Bronchial epithelial cell (primary cell): ENCODE results near the gene DUSP11. TPM values are rescaled to one million over a fixed set of nuclear protein-coding genes. Genes with fewer than 3 reads are reported as not detected.
"Not testable (repeated sequence)": the region's sequence is repeated elsewhere in the genome, so short reads cannot be mapped to it uniquely, and the experiment has no call there.

ENCODE experiments used
- DNase-seq: peaks from one replicate; pipeline ENCODE4 v3.0.0-alpha.2; 2010; ENCODE audit warnings: low read depth
- FAIRE-seq: peaks from 2 replicates; lab custom pipeline; 2011; peaks lifted over from hg19 to GRCh38; lab: Jason Lieb, UNC
- H3K27me3 ChIP-seq: 2 replicates; pipeline ENCODE4 v1.5.1; 2011; ENCODE audit warnings: low read length; ENCODE audit not compliant: control insufficient read depth, insufficient read depth
- H3K36me3 ChIP-seq: 2 replicates; pipeline ENCODE4 v1.5.1; 2011; ENCODE audit warnings: low read length; ENCODE audit not compliant: control insufficient read depth, insufficient read depth
- H3K4me3 ChIP-seq: 2 replicates; pipeline ENCODE4 v1.5.1; 2011; ENCODE audit warnings: mild to moderate bottlenecking, low read depth, low read length, control low read depth
- total RNA-seq: library from RNA; depleted of rRNA; stranded (reverse); fragments of >200 nt; gene quantifications from 2 replicates; pipeline ENCODE4 v1.2.1, GENCODE V29; 2014
- TF ChIP-seq, protein P1 (sequence below): IDR thresholded peaks from 2 replicates; pipeline ENCODE4 v1.5.1; 2011; ENCODE audit warnings: mild to moderate bottlenecking, moderate library complexity, low read length, control low read depth, inconsistent platforms; ENCODE audit not compliant: insufficient read depth, severe bottlenecking

DUSP11 gene
- total RNA-seq, 1 donor from 2014 or later = 28.4 TPM

DNA sequence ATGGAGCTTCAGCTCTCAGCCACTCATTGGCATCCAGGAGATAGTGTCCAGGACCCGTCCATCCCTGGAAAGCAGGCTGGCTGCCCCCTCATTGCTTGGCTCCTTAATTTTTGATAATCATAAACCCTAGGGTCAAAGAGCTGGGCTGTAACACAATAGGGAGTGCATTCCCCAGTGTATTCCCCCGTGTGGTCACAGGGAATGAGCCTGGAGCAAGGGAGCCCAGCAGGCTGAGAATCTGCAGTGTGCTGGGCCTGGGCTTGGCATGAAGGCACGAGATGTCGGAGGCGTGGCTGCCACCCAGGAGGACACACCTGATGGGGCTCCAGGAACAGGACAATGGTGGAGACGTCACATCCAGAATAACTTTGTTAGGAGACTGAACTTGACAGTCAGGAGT is 61.5 kb downstream of the DUSP11 start:
- no peak for FAIRE-seq
- Histone ChIP-seq H3K4me3 (no peak overlapping the region), H3K27me3 (no peaks in the 10 kb centered on the region)

DNA sequence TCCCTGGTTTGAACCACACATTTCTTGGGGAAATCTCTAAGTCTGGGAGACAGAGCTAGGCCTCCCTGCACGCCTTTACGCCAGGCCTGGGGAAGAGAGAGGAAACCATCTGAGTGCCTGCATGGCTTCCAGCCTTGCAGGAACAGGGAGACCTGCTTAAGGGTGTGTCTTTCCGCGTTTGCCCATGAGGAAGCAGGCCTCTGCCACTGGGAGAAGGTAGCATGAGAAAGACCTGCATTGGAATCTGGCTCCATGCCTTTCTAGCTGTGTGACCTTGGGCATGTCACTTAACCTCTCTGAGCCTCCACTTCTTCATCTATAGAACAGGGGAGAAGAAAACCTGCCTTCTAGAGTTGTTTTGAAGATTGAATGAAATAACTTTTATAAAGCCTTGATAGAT is 62.2 kb downstream of the DUSP11 start:
- not testable (repeated sequence) for DNase-seq, H3K36me3 ChIP-seq, H3K27me3 ChIP-seq, H3K4me3 ChIP-seq
- FAIRE-seq = peak; percentile 94

More for the DNA sequence above, 61.5 kb downstream of the DUSP11 start:
- H3K36me3 ChIP-seq = no peaks in the 10 kb centered on the region
- DNase-seq = no peak
- TF ChIP-seq, protein P1, sequence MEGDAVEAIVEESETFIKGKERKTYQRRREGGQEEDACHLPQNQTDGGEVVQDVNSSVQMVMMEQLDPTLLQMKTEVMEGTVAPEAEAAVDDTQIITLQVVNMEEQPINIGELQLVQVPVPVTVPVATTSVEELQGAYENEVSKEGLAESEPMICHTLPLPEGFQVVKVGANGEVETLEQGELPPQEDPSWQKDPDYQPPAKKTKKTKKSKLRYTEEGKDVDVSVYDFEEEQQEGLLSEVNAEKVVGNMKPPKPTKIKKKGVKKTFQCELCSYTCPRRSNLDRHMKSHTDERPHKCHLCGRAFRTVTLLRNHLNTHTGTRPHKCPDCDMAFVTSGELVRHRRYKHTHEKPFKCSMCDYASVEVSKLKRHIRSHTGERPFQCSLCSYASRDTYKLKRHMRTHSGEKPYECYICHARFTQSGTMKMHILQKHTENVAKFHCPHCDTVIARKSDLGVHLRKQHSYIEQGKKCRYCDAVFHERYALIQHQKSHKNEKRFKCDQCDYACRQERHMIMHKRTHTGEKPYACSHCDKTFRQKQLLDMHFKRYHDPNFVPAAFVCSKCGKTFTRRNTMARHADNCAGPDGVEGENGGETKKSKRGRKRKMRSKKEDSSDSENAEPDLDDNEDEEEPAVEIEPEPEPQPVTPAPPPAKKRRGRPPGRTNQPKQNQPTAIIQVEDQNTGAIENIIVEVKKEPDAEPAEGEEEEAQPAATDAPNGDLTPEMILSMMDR = no peak

DNA sequence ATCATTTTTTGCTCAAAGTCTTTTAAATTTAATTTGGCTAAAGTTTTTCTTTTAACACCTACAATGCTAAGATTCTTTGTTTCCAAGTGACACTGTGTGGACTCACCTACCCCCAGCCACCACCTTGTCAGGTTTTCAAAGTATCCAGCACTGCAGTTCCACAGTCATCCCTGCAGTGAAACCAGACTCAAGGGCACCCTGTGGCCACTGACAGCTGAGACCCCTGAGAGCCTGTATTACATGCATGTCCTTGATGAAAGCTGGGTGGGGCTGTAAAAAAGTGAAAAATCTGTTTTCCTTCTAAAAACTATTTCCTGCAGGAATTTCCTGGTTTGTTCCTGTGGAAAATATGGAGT is 62.7 kb downstream of the DUSP11 start:
- Histone ChIP-seq H3K36me3 (no peaks in the 10 kb centered on the region), H3K27me3 (no peaks in the 10 kb centered on the region), H3K4me3 (no peak overlapping the region)
- FAIRE-seq = no peak
- TF ChIP-seq, protein P1 = no peak
- no peak for DNase-seq

DNA sequence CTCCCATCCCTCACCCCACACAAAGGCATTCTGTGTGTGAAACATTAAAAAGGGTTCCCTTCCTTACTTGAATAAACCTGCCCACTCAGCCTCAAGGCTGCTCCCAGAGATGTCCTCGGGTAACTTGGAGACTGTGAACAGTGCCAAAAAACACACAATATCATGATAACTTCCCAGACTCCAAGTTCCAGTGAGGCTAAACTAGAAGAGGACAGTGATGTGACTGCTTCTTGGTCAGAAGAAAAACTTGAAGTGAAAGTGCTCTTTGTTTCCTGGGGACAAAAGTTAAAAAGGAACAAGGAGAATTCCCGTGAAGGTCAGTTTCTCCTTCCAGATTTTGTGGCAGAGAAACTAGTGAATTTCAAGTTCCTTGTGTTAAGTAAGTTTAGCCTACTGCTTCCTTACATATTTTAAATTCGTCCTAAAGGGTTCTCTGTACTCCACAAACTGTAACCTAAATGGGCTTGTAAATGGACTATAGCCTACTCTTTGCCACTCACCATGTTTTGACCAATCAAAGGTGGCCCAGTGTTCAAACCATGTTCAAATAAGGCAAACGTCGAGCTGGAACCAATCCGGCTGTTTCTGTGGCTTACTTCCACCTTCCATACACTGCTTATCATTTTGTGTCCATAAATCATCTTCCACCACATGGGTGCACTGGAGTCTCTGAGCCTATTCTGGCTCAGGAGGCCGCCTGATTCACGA is 63.2 kb downstream of the DUSP11 start:
- no peaks in the 10 kb centered on the region for H3K36me3 ChIP-seq
- no peaks in the 10 kb centered on the region for H3K27me3 ChIP-seq
- DNase-seq (no peak), FAIRE-seq (no peak)
- TF ChIP-seq, protein P1 = no peak
- no peak overlapping the region for H3K4me3 ChIP-seq

DNA sequence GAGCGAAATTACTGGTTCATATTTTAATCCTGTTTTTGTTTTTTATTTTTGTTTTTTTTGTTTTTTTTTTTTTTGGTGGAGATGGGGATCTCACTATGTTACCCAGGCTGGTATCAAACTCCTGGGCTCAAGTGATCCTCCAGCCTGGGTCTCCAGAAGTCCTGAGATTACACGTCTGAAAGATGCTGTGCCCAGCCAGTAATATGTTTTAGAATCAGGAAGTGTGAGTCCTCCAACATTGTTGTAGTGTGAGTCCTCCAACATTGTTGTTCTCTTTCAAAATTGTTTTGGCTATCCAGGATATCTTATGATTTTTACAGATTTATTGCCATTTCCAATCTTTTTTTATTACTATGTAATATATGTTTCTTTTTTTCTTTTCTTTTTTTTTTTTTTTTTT is 65.8 kb downstream of the DUSP11 start:
- FAIRE-seq (no peak), DNase-seq (no peak)
- no peaks in the 10 kb centered on the region for H3K27me3 ChIP-seq
- TF ChIP-seq, protein P1 = no peak
- no peaks in the 10 kb centered on the region for H3K36me3 ChIP-seq
- no peak overlapping the region for H3K4me3 ChIP-seq

Other genes starting within 250 kb of the DUSP11 start
- not detected in 2 replicates for gene NAT8, start 137.7 kb downstream of the DUSP11 start, total RNA-seq
- 18.6 and 21.1 TPM in 2 replicates for gene TPRKB, start 42.8 kb downstream of the DUSP11 start, total RNA-seq
- gene C2orf78, start 4.1 kb upstream of the DUSP11 start, total RNA-seq = not detected in 2 replicates
- 24.0 and 36.4 TPM in 2 replicates for gene STAMBP, start 48.9 kb upstream of the DUSP11 start, total RNA-seq
- gene ACTG2, start 112.9 kb upstream of the DUSP11 start, total RNA-seq = not detected in 2 replicates
- 39.3 and 40.8 TPM in 2 replicates for gene DGUOK, start 146.8 kb upstream of the DUSP11 start, total RNA-seq
- 5.3 and 9.0 TPM in 2 replicates for gene TET3, start 204.8 kb upstream of the DUSP11 start, total RNA-seq